Fibroblast of lung (primary cell): ENCODE results near the gene CHMP4A.

Experiments
- CTCF ChIP-seq, 2 donors: IDR thresholded peaks in 1 of 2; conservative IDR thresholded peaks in 1 of 2; 1 replicate in 1 of 2; 2 replicates in 1 of 2; pipeline ENCODE4 v1.5.1; 2011 to 2012; ENCODE audit warnings: low read length in 2 of 2, control low read depth in 1 of 2, inconsistent platforms in 1 of 2, low read depth in 1 of 2, mild to moderate bottlenecking in 1 of 2
- EZH2 ChIP-seq: IDR thresholded peaks from 2 replicates; pipeline ENCODE4 v1.5.1; 2012; ENCODE audit warnings: low read length, control low read depth, mild to moderate bottlenecking; ENCODE audit errors: missing control alignments

GRCh38 chr14:24260780-24261157 is 47.5 kb upstream of the CHMP4A start:
- TF ChIP-seq CTCF (conservative IDR thresholded peaks at IDR 0.05 in 1 of 2, IDR thresholded peaks at IDR 0.05 in 1 of 2; ENCODE audit: low read depth in 1 of 2, low read length in 2 of 2) = no peak
- TF ChIP-seq EZH2 = no peak
